Ishikawa (cell line): Measurements from ENCODE around the gene PDK3.

Experiments
- CEBPB ChIP-seq: IDR thresholded peaks from 2 replicates; pipeline ENCODE4 v1.6.1; 2012
- CREB1 ChIP-seq: IDR thresholded peaks from 2 replicates; pipeline ENCODE4 v1.6.1; 2012; ENCODE audit warnings: low read depth
- EGR1 ChIP-seq: IDR thresholded peaks from 2 replicates; pipeline ENCODE4 v1.6.1; 2012
- EP300 ChIP-seq: IDR thresholded peaks from 2 replicates; pipeline ENCODE4 v1.6.1; 2012; ENCODE audit warnings: borderline replicate concordance
- FOXM1 ChIP-seq: IDR thresholded peaks from 2 replicates; pipeline ENCODE4 v1.6.1; 2012; ENCODE audit warnings: low read depth, borderline replicate concordance
- NFIC ChIP-seq: IDR thresholded peaks from 2 replicates; pipeline ENCODE4 v1.6.1; 2012
- RAD21 ChIP-seq: IDR thresholded peaks from 2 replicates; pipeline ENCODE4 v1.6.1; 2012; ENCODE audit warnings: low read depth
- TAF1 ChIP-seq: IDR thresholded peaks from 2 replicates; pipeline ENCODE4 v1.6.1; 2012; ENCODE audit warnings: low read depth, mild to moderate bottlenecking
- TCF12 ChIP-seq: IDR thresholded peaks from 2 replicates; pipeline ENCODE4 v1.6.1; 2012; ENCODE audit warnings: low read depth
- TEAD4 ChIP-seq: IDR thresholded peaks from 2 replicates; pipeline ENCODE4 v1.6.1; 2012
- USF1 ChIP-seq: IDR thresholded peaks from 2 replicates; pipeline ENCODE4 v1.6.1; 2012
- YY1 ChIP-seq: IDR thresholded peaks from 2 replicates; pipeline ENCODE4 v1.6.1; 2012; ENCODE audit warnings: low read depth
- ZBTB7A ChIP-seq: IDR thresholded peaks from 2 replicates; pipeline ENCODE4 v1.6.1; 2012; ENCODE audit warnings: low read depth
- TF ChIP-seq, protein P1 (sequence below): IDR thresholded peaks from 2 replicates; pipeline ENCODE4 v1.6.1; 2012
- TF ChIP-seq, protein P2 (sequence below): IDR thresholded peaks from 2 replicates; pipeline ENCODE4 v1.6.1; 2012; ENCODE audit warnings: low read depth, mild to moderate bottlenecking

The PDK3 gene

GRCh38 chrX:24463077-24463476, 2.0 kb upstream of the PDK3 start:
- no peak for TF ChIP-seq ZBTB7A
- no peak for TF ChIP-seq USF1
- no peak for TF ChIP-seq TEAD4
- no peak for TF ChIP-seq EP300

- TF ChIP-seq EP300 (no peak), EGR1 (no peak), TAF1 (no peak), RAD21 (no peak), YY1 (no peak), USF1 (no peak), ZBTB7A (no peak), TEAD4 (no peak), CREB1 (no peak), CEBPB (no peak), NFIC (no peak), TCF12 (no peak), FOXM1 (no peak)
- TF ChIP-seq, protein P1, sequence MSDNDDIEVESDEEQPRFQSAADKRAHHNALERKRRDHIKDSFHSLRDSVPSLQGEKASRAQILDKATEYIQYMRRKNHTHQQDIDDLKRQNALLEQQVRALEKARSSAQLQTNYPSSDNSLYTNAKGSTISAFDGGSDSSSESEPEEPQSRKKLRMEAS, result no peak
- TF ChIP-seq, protein P2, sequence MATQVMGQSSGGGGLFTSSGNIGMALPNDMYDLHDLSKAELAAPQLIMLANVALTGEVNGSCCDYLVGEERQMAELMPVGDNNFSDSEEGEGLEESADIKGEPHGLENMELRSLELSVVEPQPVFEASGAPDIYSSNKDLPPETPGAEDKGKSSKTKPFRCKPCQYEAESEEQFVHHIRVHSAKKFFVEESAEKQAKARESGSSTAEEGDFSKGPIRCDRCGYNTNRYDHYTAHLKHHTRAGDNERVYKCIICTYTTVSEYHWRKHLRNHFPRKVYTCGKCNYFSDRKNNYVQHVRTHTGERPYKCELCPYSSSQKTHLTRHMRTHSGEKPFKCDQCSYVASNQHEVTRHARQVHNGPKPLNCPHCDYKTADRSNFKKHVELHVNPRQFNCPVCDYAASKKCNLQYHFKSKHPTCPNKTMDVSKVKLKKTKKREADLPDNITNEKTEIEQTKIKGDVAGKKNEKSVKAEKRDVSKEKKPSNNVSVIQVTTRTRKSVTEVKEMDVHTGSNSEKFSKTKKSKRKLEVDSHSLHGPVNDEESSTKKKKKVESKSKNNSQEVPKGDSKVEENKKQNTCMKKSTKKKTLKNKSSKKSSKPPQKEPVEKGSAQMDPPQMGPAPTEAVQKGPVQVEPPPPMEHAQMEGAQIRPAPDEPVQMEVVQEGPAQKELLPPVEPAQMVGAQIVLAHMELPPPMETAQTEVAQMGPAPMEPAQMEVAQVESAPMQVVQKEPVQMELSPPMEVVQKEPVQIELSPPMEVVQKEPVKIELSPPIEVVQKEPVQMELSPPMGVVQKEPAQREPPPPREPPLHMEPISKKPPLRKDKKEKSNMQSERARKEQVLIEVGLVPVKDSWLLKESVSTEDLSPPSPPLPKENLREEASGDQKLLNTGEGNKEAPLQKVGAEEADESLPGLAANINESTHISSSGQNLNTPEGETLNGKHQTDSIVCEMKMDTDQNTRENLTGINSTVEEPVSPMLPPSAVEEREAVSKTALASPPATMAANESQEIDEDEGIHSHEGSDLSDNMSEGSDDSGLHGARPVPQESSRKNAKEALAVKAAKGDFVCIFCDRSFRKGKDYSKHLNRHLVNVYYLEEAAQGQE, result no peak
Observed at GRCh38 chrX:24464498-24464835, 619 bp upstream of the PDK3 start.

- no peak for TF ChIP-seq CEBPB
Observed at GRCh38 chrX:24465532-24465865, 413 bp downstream of the PDK3 start.

DNA sequence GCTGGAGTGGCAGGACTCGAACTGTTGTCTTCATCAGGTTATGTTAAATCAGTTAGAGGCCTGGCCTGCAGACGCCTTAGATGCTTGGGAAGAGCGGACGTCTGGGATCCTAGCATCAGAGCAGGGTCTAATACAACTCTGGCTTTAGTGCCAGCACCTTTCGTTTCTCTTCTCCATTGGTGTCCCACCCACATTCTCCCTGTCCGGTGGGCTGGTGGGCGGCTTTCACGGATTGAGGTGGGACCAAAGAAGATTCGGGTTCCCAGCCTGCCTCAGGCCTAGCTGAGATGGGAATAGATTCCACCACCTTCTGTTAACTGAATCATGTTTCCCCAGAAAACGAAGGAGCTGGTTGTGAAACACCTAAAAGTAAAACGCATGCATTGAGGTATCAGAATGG, 939 bp downstream of the PDK3 start:
- TF ChIP-seq EP300 (no peak), TCF12 (no peak)

DNA sequence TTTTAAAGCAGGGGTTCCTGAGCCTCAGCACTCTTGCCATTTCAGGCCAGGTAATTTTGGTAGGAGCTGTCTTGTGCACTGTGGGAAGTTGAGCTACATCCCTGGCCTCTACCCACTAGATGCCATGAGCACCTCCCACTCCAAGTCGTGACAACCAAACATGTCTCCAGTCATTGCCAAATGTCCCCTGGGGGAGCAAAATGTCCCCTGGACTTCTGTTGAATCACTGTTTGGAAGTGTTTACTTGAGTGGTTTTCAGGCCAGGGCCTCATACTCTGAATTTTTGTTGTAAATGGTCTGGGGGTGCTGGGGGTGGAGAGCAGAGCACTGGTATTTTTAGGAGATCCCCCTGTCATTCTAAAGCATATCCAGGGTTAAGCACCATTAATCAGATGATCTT, 3.2 kb downstream of the PDK3 start:
- TF ChIP-seq FOXM1 (no peak), RAD21 (no peak), ZBTB7A (no peak), CEBPB (no peak), TAF1 (no peak), CREB1 (no peak), USF1 (no peak), YY1 (no peak), NFIC (no peak), EP300 (no peak), TEAD4 (no peak), EGR1 (no peak), TCF12 (no peak)
- TF ChIP-seq, protein P2, result no peak
- TF ChIP-seq, protein P1, result no peak

DNA sequence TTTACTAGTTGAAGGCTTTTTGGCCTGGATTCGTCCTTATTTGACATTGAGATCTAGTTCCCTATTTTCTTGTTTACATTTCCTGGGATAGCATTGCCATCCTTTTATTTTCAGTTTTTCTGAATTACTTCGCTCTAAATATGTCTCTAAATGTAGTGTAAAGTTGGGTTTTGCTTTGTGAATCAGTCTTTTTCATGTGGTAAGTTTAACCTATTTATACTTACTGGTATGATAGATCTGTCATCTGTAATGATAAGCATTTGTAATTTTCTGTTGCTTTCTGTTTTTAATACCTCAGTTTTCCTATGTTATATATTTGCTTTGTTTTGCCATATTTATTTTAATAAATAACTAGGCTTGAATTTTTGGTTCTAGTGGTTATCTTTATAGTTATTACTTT, 6.7 kb downstream of the PDK3 start:
- TF ChIP-seq EP300, result no peak
- no peak for TF ChIP-seq EGR1
- TF ChIP-seq TAF1, result no peak
- no peak for TF ChIP-seq RAD21
- TF ChIP-seq TCF12, result no peak

DNA sequence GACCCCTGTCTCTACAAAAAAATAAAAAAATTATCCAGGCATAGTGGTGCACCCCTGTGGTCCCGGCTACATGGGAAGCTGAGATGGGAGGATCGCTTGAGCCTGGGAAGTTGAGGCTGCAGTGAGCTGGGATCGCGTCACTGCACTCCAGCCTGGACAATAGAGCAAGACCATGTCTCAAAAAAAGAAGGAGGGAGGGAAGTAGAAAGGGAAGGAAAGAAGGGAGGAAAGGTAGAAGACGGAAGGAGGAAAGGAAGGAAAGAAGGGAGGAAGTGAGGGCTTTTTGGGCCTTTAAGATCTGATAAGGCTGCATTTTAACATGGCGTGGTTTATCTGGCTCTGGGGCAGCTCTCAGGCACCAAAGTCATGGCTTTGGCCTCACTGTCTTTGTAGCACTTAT, 10.4 kb downstream of the PDK3 start:
- TF ChIP-seq TCF12 (no peak), ZBTB7A (no peak), EP300 (no peak), CEBPB (no peak), FOXM1 (no peak), RAD21 (no peak), USF1 (no peak), NFIC (no peak), TAF1 (no peak), CREB1 (no peak), EGR1 (no peak), YY1 (no peak), TEAD4 (no peak)
- TF ChIP-seq, protein P2, result no peak
- TF ChIP-seq, protein P1, result no peak
